NCI-H187 (cell line): ENCODE measurements around the gene SRSF7.
"Not testable (repeated sequence)": the region's sequence is repeated elsewhere in the genome, so short reads cannot be mapped to it uniquely, and the experiment has no call there.

Experiments
- DNase-seq, 2 experiments: peaks; one replicate each; lab custom pipeline; 2025; lab: John Stamatoyannopoulos, UW

The SRSF7 gene

GRCh38 chr2:38750891-38751595, at the start of gene SRSF7:
SRSF7 (minus strand) TSS chr2:38751361; CDS start chr2:38751256, 105 bp downstream.
- peak; percentile 97 to 99 for DNase-seq

GRCh38 chr2:38797953-38798352, 46.8 kb upstream of the SRSF7 start:
- DNase-seq = no peak

- no peak for DNase-seq
Measured at GRCh38 chr2:38797250-38797676, 46.1 kb upstream of the SRSF7 start.

- not testable (repeated sequence) for DNase-seq
Measured at GRCh38 chr2:38795016-38795415, 43.9 kb upstream of the SRSF7 start.

GRCh38 chr2:38794235-38794946, 43.2 kb upstream of the SRSF7 start:
- no peak for DNase-seq

- no peak for DNase-seq
Measured at GRCh38 chr2:38793511-38793910, 42.4 kb upstream of the SRSF7 start.

GRCh38 chr2:38792751-38793150, 41.6 kb upstream of the SRSF7 start:
- DNase-seq = no peak

- DNase-seq = not testable (repeated sequence)
Measured at GRCh38 chr2:38792321-38792720, 41.2 kb upstream of the SRSF7 start.

- no peak for DNase-seq
Measured at GRCh38 chr2:38791744-38792143, 40.6 kb upstream of the SRSF7 start.

- no peak for DNase-seq
Measured at GRCh38 chr2:38789691-38790090, 38.5 kb upstream of the SRSF7 start.

- DNase-seq = no peak
Measured at GRCh38 chr2:38788306-38788705, 37.1 kb upstream of the SRSF7 start.

GRCh38 chr2:38783586-38783985, 32.4 kb upstream of the SRSF7 start:
- no peak for DNase-seq

GRCh38 chr2:38778687-38779082, 27.5 kb upstream of the SRSF7 start:
- DNase-seq = no peak

- no peak for DNase-seq
Measured at GRCh38 chr2:38776531-38776930, 25.4 kb upstream of the SRSF7 start.

- no peak for DNase-seq
Measured at GRCh38 chr2:38775921-38776225, 24.7 kb upstream of the SRSF7 start.

- DNase-seq = no peak
Measured at GRCh38 chr2:38775097-38775920, 24.1 kb upstream of the SRSF7 start.

- DNase-seq = no peak
Measured at GRCh38 chr2:38771632-38772031, 20.5 kb upstream of the SRSF7 start.

GRCh38 chr2:38765551-38765950, 14.4 kb upstream of the SRSF7 start:
- no peak for DNase-seq

- no peak for DNase-seq
Measured at GRCh38 chr2:38765149-38765548, 14.0 kb upstream of the SRSF7 start.

GRCh38 chr2:38763728-38764127, 12.6 kb upstream of the SRSF7 start:
- no peak for DNase-seq

GRCh38 chr2:38763228-38763627, 12.1 kb upstream of the SRSF7 start:
- no peak for DNase-seq

GRCh38 chr2:38755891-38756290, 4.7 kb upstream of the SRSF7 start:
- not testable (repeated sequence) for DNase-seq

- no peak for DNase-seq
Measured at GRCh38 chr2:38754506-38754905, 3.3 kb upstream of the SRSF7 start.
